ENCODE measurements around the gene NPAS4.

DNA sequence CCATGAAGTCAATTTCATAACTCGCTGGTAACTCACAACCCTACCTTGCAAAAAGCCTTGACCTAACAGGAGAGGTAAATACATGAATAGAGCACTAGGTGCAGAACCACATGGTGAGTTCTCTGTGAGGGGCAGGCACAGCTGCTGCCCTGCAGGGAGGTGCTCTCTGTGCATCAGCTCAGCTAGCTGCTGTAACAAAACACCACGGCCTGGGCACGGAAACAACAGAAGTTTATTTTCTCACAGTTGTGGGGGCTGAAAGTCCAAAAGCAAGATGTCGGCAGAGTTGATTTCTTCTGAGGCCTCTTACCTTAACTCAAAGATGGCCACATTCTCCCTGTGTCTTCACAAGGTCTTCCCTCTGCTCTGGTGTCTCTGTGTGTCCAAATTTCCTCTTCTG is 30.8 kb downstream of the NPAS4 start:
- TF ChIP-seq ZNF558 (CRISPR knock-in tag; IDR thresholded peaks at IDR 0.05; ENCODE audit: borderline replicate concordance) (no peak), HMG20B (CRISPR knock-in tag; conservative IDR thresholded peaks at IDR 0.05) (no peak), KDM1A (CRISPR knock-in tag; IDR thresholded peaks at IDR 0.05) (no peak), PITX1 (CRISPR knock-in tag; IDR thresholded peaks at IDR 0.05) (no peak)
- TF ChIP-seq, protein P1, sequence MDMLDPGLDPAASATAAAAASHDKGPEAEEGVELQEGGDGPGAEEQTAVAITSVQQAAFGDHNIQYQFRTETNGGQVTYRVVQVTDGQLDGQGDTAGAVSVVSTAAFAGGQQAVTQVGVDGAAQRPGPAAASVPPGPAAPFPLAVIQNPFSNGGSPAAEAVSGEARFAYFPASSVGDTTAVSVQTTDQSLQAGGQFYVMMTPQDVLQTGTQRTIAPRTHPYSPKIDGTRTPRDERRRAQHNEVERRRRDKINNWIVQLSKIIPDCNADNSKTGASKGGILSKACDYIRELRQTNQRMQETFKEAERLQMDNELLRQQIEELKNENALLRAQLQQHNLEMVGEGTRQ (IDR thresholded peaks at IDR 0.05; ENCODE audit: low read depth, low read length) = no peak
- TF ChIP-seq, protein P1 (CRISPR knock-in tag; IDR thresholded peaks at IDR 0.05; ENCODE audit: borderline replicate concordance) = no peak
- TF ChIP-seq, protein P2, sequence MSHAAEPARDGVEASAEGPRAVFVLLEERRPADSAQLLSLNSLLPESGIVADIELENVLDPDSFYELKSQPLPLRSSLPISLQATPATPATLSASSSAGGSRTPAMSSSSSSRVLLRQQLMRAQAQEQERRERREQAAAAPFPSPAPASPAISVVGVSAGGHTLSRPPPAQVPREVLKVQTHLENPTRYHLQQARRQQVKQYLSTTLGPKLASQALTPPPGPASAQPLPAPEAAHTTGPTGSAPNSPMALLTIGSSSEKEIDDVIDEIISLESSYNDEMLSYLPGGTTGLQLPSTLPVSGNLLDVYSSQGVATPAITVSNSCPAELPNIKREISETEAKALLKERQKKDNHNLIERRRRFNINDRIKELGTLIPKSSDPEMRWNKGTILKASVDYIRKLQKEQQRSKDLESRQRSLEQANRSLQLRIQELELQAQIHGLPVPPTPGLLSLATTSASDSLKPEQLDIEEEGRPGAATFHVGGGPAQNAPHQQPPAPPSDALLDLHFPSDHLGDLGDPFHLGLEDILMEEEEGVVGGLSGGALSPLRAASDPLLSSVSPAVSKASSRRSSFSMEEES (CRISPR knock-in tag; IDR thresholded peaks at IDR 0.05) = no peak

Measured in HepG2 (cell line).